ENCODE results near the gene SLC2A9. TPM values are rescaled to one million over a fixed set of nuclear protein-coding genes. Genes with fewer than 3 reads are reported as not detected.

The SLC2A9 gene
- total RNA-seq, 6 experiments from 2014 or later: 16.1 to 25.0 (median 19.8) TPM

DNA sequence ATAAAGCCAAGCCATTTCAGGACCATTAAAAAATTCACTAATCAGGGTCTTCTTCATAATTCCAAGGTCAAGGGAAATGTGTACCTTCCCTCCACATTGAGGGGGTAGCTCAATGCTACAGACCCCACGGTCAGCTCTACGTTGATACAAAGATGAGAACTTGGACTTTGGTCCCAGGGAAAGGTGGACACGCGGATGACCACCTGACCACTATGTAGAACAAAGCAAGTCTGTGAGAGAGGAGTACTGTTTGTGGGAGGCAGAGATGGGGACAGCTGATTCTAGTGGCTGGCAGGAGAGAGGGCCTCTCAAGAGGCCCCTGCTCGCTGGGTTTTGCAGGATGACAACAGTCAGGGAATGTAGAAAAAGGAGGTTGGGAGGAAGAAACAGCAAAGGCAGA lies 58.0 kb downstream of the SLC2A9 start:
- ATAC-seq: no peak
- H3K4me1 ChIP-seq: no peaks in the 10 kb centered on the region
- intact Hi-C loops (cut with DNase I): no loop called here

DNA sequence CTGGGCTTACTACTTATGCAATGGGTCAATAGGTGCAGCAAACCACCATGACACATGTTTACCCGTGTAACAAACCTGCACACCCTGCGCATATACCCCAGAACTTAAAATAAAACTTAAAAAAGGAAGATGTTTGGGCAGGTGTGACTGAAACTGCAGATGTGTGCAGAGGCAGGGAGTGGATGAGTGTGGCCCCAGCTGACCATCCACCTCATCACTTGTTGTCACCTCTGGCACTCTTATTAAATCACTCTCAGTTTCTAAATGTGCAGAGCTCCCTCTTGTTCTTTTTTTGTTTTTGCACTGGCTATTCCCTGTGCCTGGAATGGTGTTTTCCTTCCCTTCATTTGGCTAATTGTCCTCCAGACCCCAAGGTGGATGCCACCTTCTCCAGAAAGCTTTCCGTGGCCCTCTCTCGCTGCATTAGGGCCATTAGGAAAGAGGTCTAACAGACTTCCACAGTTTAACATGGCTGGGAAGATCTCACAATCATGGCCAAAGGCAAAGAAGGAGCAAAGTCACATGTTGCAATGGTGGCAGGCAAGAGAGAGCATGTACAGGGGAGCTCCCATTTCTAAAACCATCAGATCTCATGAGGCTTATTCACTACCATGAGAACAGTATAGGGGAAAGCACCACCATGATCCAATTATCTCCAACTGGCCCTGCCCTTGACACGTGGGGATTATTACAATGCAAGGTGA lies 58.5 kb downstream of the SLC2A9 start:
- H3K27ac ChIP-seq: no peak overlapping the region
- no peaks in the 10 kb centered on the region for H3K4me1 ChIP-seq
- DNase-seq (no peak), ATAC-seq (no peak)
- TF ChIP-seq POLR2A (IDR thresholded peaks at IDR 0.05) (no peak), CTCF (IDR thresholded peaks at IDR 0.05) (no peak)
- WGBS (ENCODE audit: insufficient coverage, low coverage, low lambda C conversion rate, missing lambda C conversion rate): 97% methylated on average over 4 of the region's 5 CpGs
- no peaks in the 10 kb centered on the region for H3K9me3 ChIP-seq
- H3K4me3 ChIP-seq: no peak overlapping the region
- H3K36me3 ChIP-seq: no peaks in the 10 kb centered on the region
- peaks cover 0 to 3% of the 10 kb centered on the region in 2 donors for H3K27me3 ChIP-seq
- intact Hi-C loops (cut with DNase I): no loop called here

More for the DNA sequence above, 58.0 kb downstream of the SLC2A9 start:
- no peak overlapping the region for H3K27ac ChIP-seq
- H3K27me3 ChIP-seq: peaks cover 0 to 3% of the 10 kb centered on the region in 2 donors
- WGBS (ENCODE audit: insufficient coverage, low coverage, low lambda C conversion rate, missing lambda C conversion rate): 100% methylated on average over 2 of the region's 5 CpGs
- H3K36me3 ChIP-seq: no peaks in the 10 kb centered on the region
- no peaks in the 10 kb centered on the region for H3K9me3 ChIP-seq
- no peak for TF ChIP-seq CTCF (IDR thresholded peaks at IDR 0.05)
- TF ChIP-seq POLR2A (IDR thresholded peaks at IDR 0.05): no peak
- no peak overlapping the region for H3K4me3 ChIP-seq
- no peak for DNase-seq

DNA sequence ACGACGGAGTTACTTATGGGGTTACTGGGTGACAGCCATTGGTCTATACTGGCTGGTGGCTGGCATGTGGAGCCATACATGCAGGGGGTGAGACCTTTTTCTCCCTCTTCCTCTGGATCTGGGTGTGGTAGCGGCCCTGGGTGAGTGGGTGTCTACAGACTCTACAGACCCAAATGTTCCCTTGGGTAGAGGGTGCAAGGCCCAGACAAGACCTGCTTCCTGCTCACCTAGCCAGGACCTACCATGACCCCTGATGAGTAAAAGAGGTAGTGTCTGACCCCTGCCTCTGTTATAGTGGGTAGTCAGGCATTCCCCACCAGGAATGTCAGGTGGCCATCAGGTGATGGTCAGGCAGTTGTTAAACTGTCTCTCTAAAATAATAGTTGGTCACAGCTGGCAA lies 66.8 kb downstream of the SLC2A9 start:
- H3K36me3 ChIP-seq: peaks cover 0 to 5% (median 0%) of the 10 kb centered on the region in 4 donors

GRCh38 chr4:9953089-9953488 lies 68.2 kb downstream of the SLC2A9 start:
- H3K36me3 ChIP-seq: peaks cover 0 to 5% (median 0%) of the 10 kb centered on the region in 4 donors
- H3K4me3 ChIP-seq: no peak overlapping the region
- ATAC-seq (no peak), DNase-seq (no peak)
- no peaks in the 10 kb centered on the region for H3K4me1 ChIP-seq
- H3K9me3 ChIP-seq: no peaks in the 10 kb centered on the region
- no peaks in the 10 kb centered on the region for H3K27me3 ChIP-seq
- WGBS (ENCODE audit: insufficient coverage, low coverage, low lambda C conversion rate, missing lambda C conversion rate): 86% methylated on average over 2 of the region's 4 CpGs
- no peak for TF ChIP-seq POLR2A (IDR thresholded peaks at IDR 0.05)
- no peak for TF ChIP-seq CTCF (IDR thresholded peaks at IDR 0.05)
- no peak overlapping the region for H3K27ac ChIP-seq
- intact Hi-C loops (cut with DNase I): no loop called here

More for the DNA sequence above, 66.8 kb downstream of the SLC2A9 start:
- Histone ChIP-seq H3K27ac (no peak overlapping the region), H3K4me3 (no peak overlapping the region), H3K9me3 (no peaks in the 10 kb centered on the region), H3K4me1 (no peaks in the 10 kb centered on the region), H3K27me3 (no peaks in the 10 kb centered on the region)
- intact Hi-C loops (cut with DNase I): no loop called here
- ATAC-seq (peak in 1 of 4 donors; percentile 20), DNase-seq (peak in 1 of 3 donors; percentile 15)
- 100% methylated on average over 1 of the region's 3 CpGs for WGBS (ENCODE audit: insufficient coverage, low coverage, low lambda C conversion rate, missing lambda C conversion rate)
- no peak for TF ChIP-seq POLR2A (IDR thresholded peaks at IDR 0.05)
- no peak for TF ChIP-seq CTCF (IDR thresholded peaks at IDR 0.05)
